Neural cell (in vitro differentiated cells): Measurements from ENCODE around the gene RPUSD3. TPM values are rescaled to one million over a fixed set of nuclear protein-coding genes. Genes with fewer than 3 reads are reported as not detected.

Source experiments
- H2AFZ ChIP-seq: fragments of 200-600, 300-800 bp; sonication (generic), shearing (Covaris generic); 2 replicates; pipeline ENCODE4 v1.6.0; 2014; ENCODE audit warnings: low read depth, mild to moderate bottlenecking, antibody characterized with exemption, low read length, moderate library complexity
- H3F3A ChIP-seq: fragments of 200-600 bp; shearing (Covaris generic); 2 replicates; pipeline ENCODE4 v1.6.1; 2016; ENCODE audit warnings: mild to moderate bottlenecking, moderate library complexity, mixed read lengths, antibody characterized with exemption, low read length; ENCODE audit not compliant: insufficient read depth, poor library complexity, severe bottlenecking
- H3K27ac ChIP-seq: fragments of 200-600, 300-800 bp; sonication (generic), shearing (Covaris generic); 2 replicates; pipeline ENCODE4 v1.5.1; 2014; ENCODE audit warnings: mild to moderate bottlenecking, low read length, moderate library complexity
- H3K27me3 ChIP-seq: fragments of 300-800, 200-600 bp; sonication (generic), shearing (Covaris generic); 2 replicates; pipeline ENCODE4 v1.6.0; 2014; ENCODE audit warnings: mild to moderate bottlenecking, low read depth, low read length, moderate library complexity; ENCODE audit not compliant: insufficient read depth
- H3K36me3 ChIP-seq: fragments of 300-800, 200-600 bp; sonication (generic), shearing (Covaris generic); 2 replicates; pipeline ENCODE4 v1.5.1; 2014; ENCODE audit warnings: mild to moderate bottlenecking, antibody characterized with exemption, low read length, moderate library complexity; ENCODE audit not compliant: insufficient read depth
- H3K4me2 ChIP-seq: fragments of 300-800, 200-600 bp; sonication (generic), shearing (Covaris generic); 2 replicates; pipeline ENCODE4 v1.6.0; 2014; ENCODE audit warnings: mild to moderate bottlenecking, low read length
- H3K4me3 ChIP-seq: fragments of 300-800, 200-600 bp; sonication (generic), shearing (Covaris generic); 2 replicates; pipeline ENCODE4 v1.5.1; 2014; ENCODE audit warnings: mild to moderate bottlenecking, low read length, moderate library complexity
- H3K79me2 ChIP-seq: fragments of 200-600 bp; shearing (Covaris generic); replicated peaks from 2 replicates; pipeline ENCODE4 v1.6.0; 2014; ENCODE audit warnings: mild to moderate bottlenecking, low read length, moderate library complexity; ENCODE audit not compliant: insufficient read depth
- H3K9ac ChIP-seq: fragments of 300-800, 200-600 bp; sonication (generic), shearing (Covaris generic); 2 replicates; pipeline ENCODE4 v1.6.1; 2016; ENCODE audit warnings: mild to moderate bottlenecking, low read length, mixed read lengths
- H3K9me2 ChIP-seq: fragments of 200-600 bp; shearing (Covaris generic); 2 replicates; pipeline ENCODE4 v1.6.1; 2016; ENCODE audit warnings: mild to moderate bottlenecking, low read length, mixed read lengths; ENCODE audit not compliant: insufficient read depth
- H3K9me3 ChIP-seq: fragments of 200-600, 300-800 bp; sonication (generic), shearing (Covaris generic); 2 replicates; pipeline ENCODE4 v1.6.1; 2016; ENCODE audit warnings: mild to moderate bottlenecking, mixed run types, low read length, moderate library complexity, mixed read lengths
- H4K20me1 ChIP-seq: fragments of 200-600 bp; shearing (Covaris generic); 2 replicates; pipeline ENCODE4 v1.6.1; 2016; ENCODE audit warnings: mild to moderate bottlenecking, mixed run types; ENCODE audit not compliant: insufficient read depth
- EP300 ChIP-seq: fragments of 450-650 bp; conservative IDR thresholded peaks from 2 replicates; pipeline ENCODE4 v1.6.1; 2014; ENCODE audit warnings: antibody characterized with exemption, mild to moderate bottlenecking, moderate library complexity; ENCODE audit not compliant: poor library complexity, severe bottlenecking
- EZH2 ChIP-seq: fragments of 200-600, 300-800 bp; shearing (Covaris generic), sonication (generic); IDR thresholded peaks from 2 replicates; pipeline ENCODE4 v1.6.1; 2014; ENCODE audit warnings: antibody characterized with exemption, low read length, borderline replicate concordance, mild to moderate bottlenecking; ENCODE audit not compliant: insufficient read depth, poor library complexity, severe bottlenecking
- MXI1 ChIP-seq: fragments of 450-650 bp; conservative IDR thresholded peaks from 2 replicates; pipeline ENCODE4 v1.6.1; 2014; ENCODE audit warnings: antibody characterized with exemption, mild to moderate bottlenecking; ENCODE audit not compliant: poor library complexity, severe bottlenecking
- POLR2AphosphoS5 ChIP-seq: IDR thresholded peaks from 2 replicates; pipeline ENCODE4 v1.6.1; 2012
- RAD21 ChIP-seq: fragments of 450-650 bp; conservative IDR thresholded peaks from 2 replicates; pipeline ENCODE4 v1.6.1; 2014; ENCODE audit warnings: antibody characterized with exemption, mild to moderate bottlenecking, moderate library complexity
- SMC3 ChIP-seq: fragments of 450-650 bp; conservative IDR thresholded peaks from 2 replicates; pipeline ENCODE4 v1.6.1; 2014; ENCODE audit warnings: antibody characterized with exemption, mild to moderate bottlenecking, moderate library complexity; ENCODE audit not compliant: poor library complexity
- TAF1 ChIP-seq: IDR thresholded peaks from 2 replicates; pipeline ENCODE4 v1.6.1; 2012; ENCODE audit warnings: low read depth
- polyA plus RNA-seq: library from polyadenylated mRNA; depleted of rRNA; stranded (reverse); fragments of >200 nt; gene quantifications from 2 replicates; pipeline ENCODE4 v1.2.3, GENCODE V29; 2014
- TF ChIP-seq, protein P1 (sequence below): IDR thresholded peaks from 2 replicates; pipeline ENCODE4 v1.6.1; 2012; ENCODE audit warnings: borderline replicate concordance
- TF ChIP-seq, protein P2 (sequence below): fragments of 450-650 bp; IDR thresholded peaks from 2 replicates; pipeline ENCODE4 v1.5.1; 2014; ENCODE audit warnings: antibody characterized with exemption, mild to moderate bottlenecking, moderate library complexity; ENCODE audit not compliant: poor library complexity, severe bottlenecking

Gene RPUSD3
- polyA plus RNA-seq, 1 donor from 2014 or later: 35.2 TPM

DNA sequence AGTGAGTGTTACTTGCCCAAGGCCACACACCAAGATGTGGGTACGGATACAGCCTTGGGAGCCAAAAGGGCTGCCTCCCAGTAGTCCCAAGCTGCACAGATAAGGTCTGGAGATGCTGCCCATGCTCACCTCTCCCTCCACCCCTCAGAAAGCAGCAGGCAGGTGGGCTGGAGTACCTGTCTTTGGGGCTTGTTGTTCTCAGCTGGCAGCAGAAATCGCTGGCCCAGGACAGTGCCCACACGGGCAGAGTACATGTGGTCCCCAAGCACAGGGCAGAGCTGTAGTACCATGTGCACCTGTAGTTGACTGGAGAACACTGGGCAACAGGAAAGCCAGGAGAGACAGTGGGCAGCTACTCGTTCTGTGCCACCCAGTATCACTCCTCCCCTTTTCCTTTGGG lies 5.0 kb downstream of the RPUSD3 start:
- no peaks in the 10 kb centered on the region for H3K9me2 ChIP-seq
- H3K9me3 ChIP-seq: no peaks in the 10 kb centered on the region
- H3F3A ChIP-seq: no peaks in the 10 kb centered on the region
- H3K4me2 ChIP-seq: no peak overlapping the region
- H2AFZ ChIP-seq: no peak overlapping the region
- H3K27me3 ChIP-seq: no peaks in the 10 kb centered on the region
- no peaks in the 10 kb centered on the region for H3K36me3 ChIP-seq
- no peaks in the 10 kb centered on the region for H3K79me2 ChIP-seq
- H3K9ac ChIP-seq: no peak overlapping the region
- H3K4me3 ChIP-seq: no peak overlapping the region
- H3K27ac ChIP-seq: no peak overlapping the region
- TF ChIP-seq SMC3 (no peak), TAF1 (no peak), EP300 (no peak), EZH2 (no peak), MXI1 (no peak), POLR2AphosphoS5 (no peak), RAD21 (no peak)
- TF ChIP-seq, protein P1, sequence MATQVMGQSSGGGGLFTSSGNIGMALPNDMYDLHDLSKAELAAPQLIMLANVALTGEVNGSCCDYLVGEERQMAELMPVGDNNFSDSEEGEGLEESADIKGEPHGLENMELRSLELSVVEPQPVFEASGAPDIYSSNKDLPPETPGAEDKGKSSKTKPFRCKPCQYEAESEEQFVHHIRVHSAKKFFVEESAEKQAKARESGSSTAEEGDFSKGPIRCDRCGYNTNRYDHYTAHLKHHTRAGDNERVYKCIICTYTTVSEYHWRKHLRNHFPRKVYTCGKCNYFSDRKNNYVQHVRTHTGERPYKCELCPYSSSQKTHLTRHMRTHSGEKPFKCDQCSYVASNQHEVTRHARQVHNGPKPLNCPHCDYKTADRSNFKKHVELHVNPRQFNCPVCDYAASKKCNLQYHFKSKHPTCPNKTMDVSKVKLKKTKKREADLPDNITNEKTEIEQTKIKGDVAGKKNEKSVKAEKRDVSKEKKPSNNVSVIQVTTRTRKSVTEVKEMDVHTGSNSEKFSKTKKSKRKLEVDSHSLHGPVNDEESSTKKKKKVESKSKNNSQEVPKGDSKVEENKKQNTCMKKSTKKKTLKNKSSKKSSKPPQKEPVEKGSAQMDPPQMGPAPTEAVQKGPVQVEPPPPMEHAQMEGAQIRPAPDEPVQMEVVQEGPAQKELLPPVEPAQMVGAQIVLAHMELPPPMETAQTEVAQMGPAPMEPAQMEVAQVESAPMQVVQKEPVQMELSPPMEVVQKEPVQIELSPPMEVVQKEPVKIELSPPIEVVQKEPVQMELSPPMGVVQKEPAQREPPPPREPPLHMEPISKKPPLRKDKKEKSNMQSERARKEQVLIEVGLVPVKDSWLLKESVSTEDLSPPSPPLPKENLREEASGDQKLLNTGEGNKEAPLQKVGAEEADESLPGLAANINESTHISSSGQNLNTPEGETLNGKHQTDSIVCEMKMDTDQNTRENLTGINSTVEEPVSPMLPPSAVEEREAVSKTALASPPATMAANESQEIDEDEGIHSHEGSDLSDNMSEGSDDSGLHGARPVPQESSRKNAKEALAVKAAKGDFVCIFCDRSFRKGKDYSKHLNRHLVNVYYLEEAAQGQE: no peak
- TF ChIP-seq, protein P2, sequence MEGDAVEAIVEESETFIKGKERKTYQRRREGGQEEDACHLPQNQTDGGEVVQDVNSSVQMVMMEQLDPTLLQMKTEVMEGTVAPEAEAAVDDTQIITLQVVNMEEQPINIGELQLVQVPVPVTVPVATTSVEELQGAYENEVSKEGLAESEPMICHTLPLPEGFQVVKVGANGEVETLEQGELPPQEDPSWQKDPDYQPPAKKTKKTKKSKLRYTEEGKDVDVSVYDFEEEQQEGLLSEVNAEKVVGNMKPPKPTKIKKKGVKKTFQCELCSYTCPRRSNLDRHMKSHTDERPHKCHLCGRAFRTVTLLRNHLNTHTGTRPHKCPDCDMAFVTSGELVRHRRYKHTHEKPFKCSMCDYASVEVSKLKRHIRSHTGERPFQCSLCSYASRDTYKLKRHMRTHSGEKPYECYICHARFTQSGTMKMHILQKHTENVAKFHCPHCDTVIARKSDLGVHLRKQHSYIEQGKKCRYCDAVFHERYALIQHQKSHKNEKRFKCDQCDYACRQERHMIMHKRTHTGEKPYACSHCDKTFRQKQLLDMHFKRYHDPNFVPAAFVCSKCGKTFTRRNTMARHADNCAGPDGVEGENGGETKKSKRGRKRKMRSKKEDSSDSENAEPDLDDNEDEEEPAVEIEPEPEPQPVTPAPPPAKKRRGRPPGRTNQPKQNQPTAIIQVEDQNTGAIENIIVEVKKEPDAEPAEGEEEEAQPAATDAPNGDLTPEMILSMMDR: no peak
- no peaks in the 10 kb centered on the region for H4K20me1 ChIP-seq

DNA sequence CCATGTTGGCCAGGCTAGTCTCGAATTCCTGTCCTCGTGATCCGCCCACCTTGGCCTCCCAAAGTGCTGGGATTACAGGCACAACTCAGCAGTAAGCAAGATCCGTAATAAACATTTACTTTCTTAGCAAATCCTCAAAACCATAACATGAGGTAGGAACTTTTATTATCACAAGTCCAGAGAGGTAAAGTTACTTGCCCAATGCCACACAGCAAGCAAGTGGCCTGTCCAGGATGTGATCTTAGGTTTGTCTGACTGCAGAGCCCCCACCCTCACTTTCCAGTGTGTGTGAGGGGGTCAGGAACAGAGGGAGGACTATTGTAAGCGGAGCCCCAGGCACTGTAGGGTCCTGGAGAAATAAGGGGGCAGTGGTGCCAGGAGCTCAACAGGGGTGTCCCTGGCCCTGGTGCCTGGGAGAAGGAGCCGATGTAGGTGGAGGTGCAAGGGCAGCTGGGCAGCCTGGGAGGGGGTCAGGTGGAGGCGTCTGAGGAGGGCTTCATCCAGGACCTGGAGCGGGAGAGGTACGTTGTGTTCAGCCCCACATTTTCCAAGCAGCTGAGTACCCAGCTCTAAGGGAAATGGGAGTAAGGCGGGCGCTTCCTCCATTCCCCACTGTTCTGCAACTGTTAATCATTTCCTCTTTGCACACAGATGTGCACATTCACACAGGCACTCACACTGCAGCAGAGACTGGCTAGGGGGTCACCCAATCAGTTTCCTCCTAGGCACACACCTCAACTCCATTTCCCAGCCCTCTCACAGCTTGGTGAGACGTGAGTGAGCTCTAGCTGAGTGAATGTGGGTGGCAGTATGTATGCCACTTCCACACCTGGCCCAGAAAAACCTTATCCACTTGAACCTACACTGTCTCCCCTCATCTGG lies 5.9 kb downstream of the RPUSD3 start:
- no peaks in the 10 kb centered on the region for H3F3A ChIP-seq
- no peaks in the 10 kb centered on the region for H3K27me3 ChIP-seq
- H3K9me2 ChIP-seq: no peaks in the 10 kb centered on the region
- H3K36me3 ChIP-seq: no peaks in the 10 kb centered on the region
- no peak for TF ChIP-seq TAF1
- TF ChIP-seq MXI1: no peak
- no peak for TF ChIP-seq SMC3
- TF ChIP-seq, protein P1: no peak
- TF ChIP-seq RAD21: no peak
- no peak for TF ChIP-seq EP300
- TF ChIP-seq, protein P2: no peak
- no peak overlapping the region for H2AFZ ChIP-seq
- no peak overlapping the region for H3K27ac ChIP-seq
- H3K9ac ChIP-seq: no peak overlapping the region
- no peaks in the 10 kb centered on the region for H4K20me1 ChIP-seq
- no peak overlapping the region for H3K4me2 ChIP-seq
- H3K4me3 ChIP-seq: no peak overlapping the region
- no peaks in the 10 kb centered on the region for H3K9me3 ChIP-seq
- H3K79me2 ChIP-seq: no peaks in the 10 kb centered on the region
